Activated B cell treated with CpG ODN at 0.5 μM for 24 hours (primary cell): Measurements from ENCODE around the gene TFAP2A. TPM values are rescaled to one million over a fixed set of nuclear protein-coding genes. Genes with fewer than 3 reads are reported as not detected.

Experiments used
- ATAC-seq: fragments of 200-7000 bp; cut with Tn5 transposase; one replicate; pipeline ENCODE4 v1.10.0; 2021; ENCODE audit warnings: low read depth, mild to moderate bottlenecking, moderate library complexity
- CTCF ChIA-PET: fragments of 350-600 bp; sonication (Branson Sonifier 250); formaldehyde crosslinking; loops from one replicate; lab custom pipeline; 2021; ENCODE audit warnings: antibody characterized with exemption; lab: Charles Lee
- POLR2A ChIA-PET: fragments of 350-600 bp; sonication (Branson Sonifier 250); formaldehyde crosslinking; loops from one replicate; lab custom pipeline; 2021; ENCODE audit warnings: antibody characterized with exemption; lab: Charles Lee
- DNase-seq: peaks from one replicate; pipeline ENCODE4 v3.0.0; 2022
- H3K27ac Mint-ChIP-seq: one replicate; pipeline ENCODE4 v1.8.0; 2020; ENCODE audit warnings: mixed read lengths
- H3K27me3 Mint-ChIP-seq: one replicate; pipeline ENCODE4 v1.8.0; 2021; ENCODE audit warnings: mixed read lengths
- H3K36me3 Mint-ChIP-seq: one replicate; pipeline ENCODE4 v1.8.0; 2021; ENCODE audit warnings: low read depth, mixed read lengths
- H3K4me1 Mint-ChIP-seq: one replicate; pipeline ENCODE4 v1.8.0; 2021; ENCODE audit warnings: mixed read lengths
- H3K4me3 Mint-ChIP-seq: one replicate; pipeline ENCODE4 v1.8.0; 2020; ENCODE audit warnings: mild to moderate bottlenecking, mixed read lengths
- H3K9me3 Mint-ChIP-seq: one replicate; pipeline ENCODE4 v1.8.0; 2020; ENCODE audit warnings: mixed read lengths
- CTCF ChIP-seq: fragments of 200-600 bp; IDR thresholded peaks from one replicate; pipeline ENCODE4 v1.8.0; 2022; ENCODE audit warnings: antibody characterized with exemption, mild to moderate bottlenecking
- intact Hi-C: fragments of 100-400 bp; cut with micrococcal nuclease; formaldehyde crosslinking; loops from one replicate; pipeline ENCODE4 v1.15.1; 2024
- total RNA-seq: library from RNA; stranded (reverse); gene quantifications from 2 replicates; pipeline ENCODE4 v1.2.3, GENCODE V29; 2022

The TFAP2A gene
- total RNA-seq, 1 donor from 2014 or later: not detected

- H3K36me3 Mint-ChIP-seq: no peaks in the 10 kb centered on the region
- intact Hi-C loops: loop anchor here (10.0 kb wide), 1 partner anchor 395 kb away; no protein-coding TSS in a partner anchor
- no peaks in the 10 kb centered on the region for H3K9me3 Mint-ChIP-seq
- H3K27ac Mint-ChIP-seq: no peak overlapping the region
- ATAC-seq (peak; percentile 18), DNase-seq (no peak)
- peaks cover 22% of the 10 kb centered on the region for H3K4me1 Mint-ChIP-seq
- ChIA-PET CTCF (interaction anchor here (0.8 to 1.6 kb wide), 4 partner anchors 174 to 1448 kb away, joined by 3 to 8 read pairs (median 3); no protein-coding TSS in a partner anchor), POLR2A (no interaction called here)
- no peak for TF ChIP-seq CTCF
- H3K27me3 Mint-ChIP-seq: peaks cover 46% of the 10 kb centered on the region
- peak overlapping the region; percentile 20 for H3K4me3 Mint-ChIP-seq
These were observed 15.0 kb upstream of the TFAP2A start for GRCh38 chr6:10429638-10430427.

GRCh38 chr6:10426781-10427279 lies 12.0 kb upstream of the TFAP2A start:
- peaks cover 61% of the 10 kb centered on the region for H3K27me3 Mint-ChIP-seq
- intact Hi-C loops: no loop called here
- ATAC-seq (no peak), DNase-seq (no peak)
- CTCF ChIA-PET: no interaction called here
- H3K27ac Mint-ChIP-seq: no peak overlapping the region
- POLR2A ChIA-PET: no interaction called here
- no peak for TF ChIP-seq CTCF
- peaks cover 3% of the 10 kb centered on the region for H3K9me3 Mint-ChIP-seq
- peaks cover 27% of the 10 kb centered on the region for H3K4me1 Mint-ChIP-seq
- H3K36me3 Mint-ChIP-seq: no peaks in the 10 kb centered on the region
- H3K4me3 Mint-ChIP-seq: peak overlapping the region; percentile 75

- POLR2A ChIA-PET: no interaction called here
- TF ChIP-seq CTCF: no peak
These were observed 11.3 kb upstream of the TFAP2A start for GRCh38 chr6:10425975-10426780.

GRCh38 chr6:10425176-10425974 lies 10.5 kb upstream of the TFAP2A start:
- ChIA-PET POLR2A (no interaction called here), CTCF (no interaction called here)
- ATAC-seq (no peak), DNase-seq (no peak)
- Mint-ChIP-seq H3K9me3 (peaks cover 3% of the 10 kb centered on the region), H3K27ac (no peak overlapping the region), H3K4me3 (peak overlapping the region; percentile 17), H3K36me3 (no peaks in the 10 kb centered on the region), H3K27me3 (peaks cover 68% of the 10 kb centered on the region), H3K4me1 (peaks cover 27% of the 10 kb centered on the region)
- TF ChIP-seq CTCF: no peak
- intact Hi-C loops: loop anchor here (2.0 kb wide), 1 partner anchor 15 kb away; no protein-coding TSS in a partner anchor

More at GRCh38 chr6:10425975-10426780, 11.3 kb upstream of the TFAP2A start:
- peak overlapping the region; percentile 75 for H3K4me3 Mint-ChIP-seq
- H3K9me3 Mint-ChIP-seq: peaks cover 3% of the 10 kb centered on the region
- CTCF ChIA-PET: no interaction called here
- H3K27me3 Mint-ChIP-seq: peaks cover 67% of the 10 kb centered on the region
- no peaks in the 10 kb centered on the region for H3K36me3 Mint-ChIP-seq
- no peak overlapping the region for H3K27ac Mint-ChIP-seq
- intact Hi-C loops: loop anchor here (2.0 kb wide), 1 partner anchor 15 kb away; no protein-coding TSS in a partner anchor
- DNase-seq: no peak
- H3K4me1 Mint-ChIP-seq: peaks cover 27% of the 10 kb centered on the region
- peak; percentile 31 for ATAC-seq
